ENCODE data around the gene PKD1.

PKD1 gene

DNA sequence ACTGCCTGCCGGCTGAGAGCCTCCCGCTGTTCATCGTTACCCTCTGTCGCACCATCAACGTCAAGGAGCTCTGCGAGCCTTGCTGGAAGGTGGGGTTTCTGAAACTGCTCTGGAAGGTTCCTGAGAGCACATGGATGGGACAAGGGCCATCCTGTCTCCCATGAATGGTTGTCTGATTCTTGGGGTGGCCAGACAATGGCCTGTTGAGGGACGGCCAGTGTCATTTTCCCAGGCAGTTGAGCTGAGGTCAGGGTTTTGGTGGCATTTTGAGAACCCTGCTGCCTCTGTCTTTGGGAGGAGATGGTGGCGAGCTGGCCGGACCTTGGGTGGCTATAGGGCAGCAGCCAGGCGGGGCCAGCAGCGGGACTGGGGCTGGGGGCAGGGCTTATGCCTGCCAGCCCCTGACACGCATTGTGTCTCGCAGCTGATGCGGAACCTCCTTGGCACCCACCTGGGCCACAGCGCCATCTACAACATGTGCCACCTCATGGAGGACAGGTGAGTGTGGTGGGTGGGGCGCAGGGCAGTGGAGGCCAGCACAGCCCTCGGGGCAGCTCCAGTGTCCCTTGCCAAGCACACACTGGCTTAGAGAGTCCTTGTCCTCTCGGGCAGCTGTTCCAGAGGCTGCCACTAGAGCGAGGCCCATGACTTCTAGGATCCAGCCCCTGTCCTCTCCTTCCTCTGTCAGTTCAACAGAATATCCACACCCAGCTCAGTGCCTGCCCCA, 78.9 kb downstream of the PKD1 start:
- in situ Hi-C loops (cut with MboI; ENCODE audit: low sequenced_read_pairs) = no loop called here

GRCh38 chr16:2056077-2056476, 79.6 kb downstream of the PKD1 start:
- in situ Hi-C loops (cut with MboI; ENCODE audit: low sequenced_read_pairs) = no loop called here

- in situ Hi-C loops (cut with MboI; ENCODE audit: low sequenced_read_pairs) = no loop called here
These were observed 81.0 kb downstream of the PKD1 start for GRCh38 chr16:2054543-2055245.

- in situ Hi-C loops (cut with MboI; ENCODE audit: low sequenced_read_pairs) = no loop called here
These were observed 81.8 kb downstream of the PKD1 start for GRCh38 chr16:2053897-2054296.

- in situ Hi-C loops (cut with MboI; ENCODE audit: low sequenced_read_pairs) = no loop called here
These were observed 82.5 kb downstream of the PKD1 start for GRCh38 chr16:2053211-2053610.

DNA sequence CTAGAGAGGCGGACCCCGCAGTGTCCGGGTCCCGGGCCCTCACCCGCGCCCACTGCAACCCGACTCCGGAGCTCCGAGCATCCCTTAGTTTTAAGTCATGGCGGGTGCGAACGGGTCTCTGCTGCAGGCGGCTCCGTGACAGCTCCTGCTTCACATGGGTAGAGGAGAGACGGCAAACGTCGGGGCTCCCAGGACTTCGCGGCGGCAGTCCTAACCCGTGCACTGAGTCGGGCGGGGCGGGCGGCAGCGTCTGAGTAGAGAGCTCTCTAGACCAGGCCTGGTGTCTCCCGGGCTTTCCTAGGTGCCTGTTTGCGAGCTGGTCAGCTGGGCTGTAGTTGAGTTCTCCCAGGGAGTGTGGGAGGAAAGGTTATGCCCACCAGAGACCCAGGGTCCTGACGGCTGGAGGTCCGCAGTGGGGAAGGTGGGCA, 87.6 kb downstream of the PKD1 start:
- in situ Hi-C loops (cut with MboI; ENCODE audit: low sequenced_read_pairs) = no loop called here

- in situ Hi-C loops (cut with MboI; ENCODE audit: low sequenced_read_pairs) = no loop called here
These were observed 88.2 kb downstream of the PKD1 start, which contains the start of the genes NTHL1 and TSC2 for GRCh38 chr16:2047330-2048115. NTHL1 (minus strand) TSS chr16:2047834; CDS start chr16:2047823, 11 bp downstream. TSC2 (plus strand) TSS chr16:2047985; CDS start chr16:2048616, 631 bp downstream.

DNA sequence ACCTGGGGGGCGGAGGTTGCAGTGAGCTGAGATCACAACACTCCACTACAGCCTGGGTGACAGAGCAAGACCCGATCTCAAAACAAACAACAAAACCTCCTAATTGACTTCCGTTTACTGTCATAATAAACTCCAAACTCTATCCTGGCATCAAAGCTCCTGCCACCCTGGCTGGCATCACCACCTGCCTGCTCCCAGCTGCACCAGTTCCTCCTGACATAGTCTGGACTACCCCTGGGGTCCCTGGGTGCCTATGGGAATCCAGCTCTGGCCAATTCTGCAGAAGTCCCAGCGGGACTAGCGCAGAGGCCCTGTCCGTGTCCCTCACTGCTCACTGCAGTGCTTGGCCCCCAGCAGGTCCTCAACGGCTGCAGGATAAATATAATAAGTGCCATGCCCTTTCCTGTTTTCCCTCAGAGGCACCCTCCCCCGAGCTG, 88.8 kb downstream of the PKD1 start:
- in situ Hi-C loops (cut with MboI; ENCODE audit: low sequenced_read_pairs) = no loop called here

DNA sequence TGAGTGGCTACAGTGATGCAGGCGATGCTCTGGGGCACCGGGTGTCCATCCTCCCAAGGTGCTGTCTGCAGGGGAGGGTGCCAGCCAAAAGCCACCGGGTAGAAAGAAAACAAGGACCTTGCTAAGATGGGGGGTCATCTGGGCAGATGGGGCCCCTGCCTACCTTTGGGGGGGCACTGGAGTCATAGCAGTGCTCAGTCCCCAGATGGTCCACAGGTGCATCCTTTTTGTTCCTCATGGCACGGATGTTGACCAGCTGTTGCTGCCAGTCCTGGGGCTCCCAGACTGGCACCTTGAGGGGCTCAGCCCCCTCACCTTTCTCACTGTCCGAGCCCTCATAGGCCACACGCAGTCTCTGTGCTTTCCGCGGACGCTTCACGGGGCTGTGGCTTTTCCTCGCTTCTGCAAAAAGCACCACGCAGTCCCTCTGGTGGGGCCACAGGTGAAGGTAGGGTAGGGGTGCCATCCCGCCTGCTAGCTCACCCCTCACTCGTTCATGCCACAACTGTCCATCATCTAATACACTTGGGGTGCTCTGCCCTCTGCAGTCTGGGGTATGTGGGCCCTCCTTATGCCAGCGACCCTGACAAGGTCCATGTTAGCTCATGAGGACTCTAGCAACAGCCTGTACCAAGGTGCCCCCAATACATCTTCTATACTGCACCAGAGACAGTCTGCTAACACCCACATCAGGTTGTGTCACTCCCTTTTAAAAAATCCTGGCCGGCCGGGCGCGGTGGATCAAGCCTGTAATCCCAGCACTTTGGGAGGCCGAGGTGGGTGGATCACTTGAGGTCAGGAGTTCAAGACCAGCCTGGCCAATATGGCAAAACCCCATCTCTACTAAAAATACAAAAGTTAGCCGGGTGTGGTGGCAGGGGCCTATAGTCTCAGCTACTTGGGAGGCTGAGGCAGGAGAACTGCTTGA, 89.5 kb downstream of the PKD1 start:
- in situ Hi-C loops (cut with MboI; ENCODE audit: low sequenced_read_pairs) = no loop called here

DNA sequence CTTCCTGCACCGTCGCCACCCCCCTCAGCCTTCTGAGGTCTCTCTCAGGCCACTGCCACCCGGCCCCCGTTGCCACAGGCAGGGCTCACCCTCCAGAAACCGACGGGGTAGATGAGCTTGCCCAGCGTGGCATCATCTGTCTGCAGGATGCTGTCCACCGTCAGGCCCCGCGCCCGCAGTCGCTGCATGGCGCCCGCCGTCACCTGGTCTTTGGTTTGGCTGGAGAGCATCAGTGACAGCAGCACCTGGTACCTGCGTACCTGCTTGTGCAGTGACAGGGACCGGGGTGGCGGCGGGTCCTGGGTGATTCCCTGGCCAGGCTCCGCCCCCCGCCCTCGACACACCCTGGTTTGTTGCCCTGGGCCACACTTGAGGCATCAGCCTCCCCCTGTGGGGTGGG, 91.2 kb downstream of the PKD1 start:
- in situ Hi-C loops (cut with MboI; ENCODE audit: low sequenced_read_pairs) = no loop called here

DNA sequence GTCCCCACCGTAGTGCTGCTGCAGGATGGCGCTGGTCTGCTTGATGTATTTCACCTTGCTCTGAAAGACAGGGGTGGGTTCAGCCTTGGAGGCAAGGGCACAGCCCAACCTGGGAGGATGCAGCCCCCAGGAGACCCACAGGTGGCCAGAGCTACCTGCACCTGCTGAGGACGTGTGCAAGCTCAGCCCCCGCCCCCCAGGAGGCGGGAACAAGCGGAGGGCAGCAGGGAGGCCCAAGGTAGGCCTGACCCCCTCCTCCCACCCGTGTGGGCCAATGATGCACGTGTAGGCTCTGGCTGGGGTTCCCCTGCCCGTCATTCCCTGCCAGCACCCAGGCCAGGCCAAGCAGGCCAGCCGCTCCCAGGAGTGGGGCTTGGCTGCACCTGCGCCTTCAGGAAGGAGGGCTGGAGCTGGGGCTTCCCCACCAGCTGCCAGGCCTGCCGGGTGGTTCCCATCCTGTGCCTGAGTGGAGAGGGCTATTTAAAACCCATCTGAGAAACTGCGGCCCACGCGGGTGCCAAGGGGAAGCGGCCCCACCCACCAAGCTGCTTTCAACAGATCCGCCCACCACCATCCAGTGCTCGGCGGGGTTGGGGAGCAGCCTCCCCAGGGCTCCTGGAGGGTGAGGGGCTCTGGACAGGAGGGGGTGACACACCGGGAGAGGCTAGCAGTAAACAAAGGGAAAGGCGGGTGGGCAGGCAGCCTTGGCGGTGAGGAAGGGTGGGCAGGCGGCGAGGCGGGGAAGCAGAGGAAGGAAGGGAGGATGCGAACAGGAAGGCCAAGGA, 91.8 kb downstream of the PKD1 start:
- in situ Hi-C loops (cut with MboI; ENCODE audit: low sequenced_read_pairs) = no loop called here

GRCh38 chr16:2042986-2043666, 92.6 kb downstream of the PKD1 start:
- in situ Hi-C loops (cut with MboI; ENCODE audit: low sequenced_read_pairs) = no loop called here

DNA sequence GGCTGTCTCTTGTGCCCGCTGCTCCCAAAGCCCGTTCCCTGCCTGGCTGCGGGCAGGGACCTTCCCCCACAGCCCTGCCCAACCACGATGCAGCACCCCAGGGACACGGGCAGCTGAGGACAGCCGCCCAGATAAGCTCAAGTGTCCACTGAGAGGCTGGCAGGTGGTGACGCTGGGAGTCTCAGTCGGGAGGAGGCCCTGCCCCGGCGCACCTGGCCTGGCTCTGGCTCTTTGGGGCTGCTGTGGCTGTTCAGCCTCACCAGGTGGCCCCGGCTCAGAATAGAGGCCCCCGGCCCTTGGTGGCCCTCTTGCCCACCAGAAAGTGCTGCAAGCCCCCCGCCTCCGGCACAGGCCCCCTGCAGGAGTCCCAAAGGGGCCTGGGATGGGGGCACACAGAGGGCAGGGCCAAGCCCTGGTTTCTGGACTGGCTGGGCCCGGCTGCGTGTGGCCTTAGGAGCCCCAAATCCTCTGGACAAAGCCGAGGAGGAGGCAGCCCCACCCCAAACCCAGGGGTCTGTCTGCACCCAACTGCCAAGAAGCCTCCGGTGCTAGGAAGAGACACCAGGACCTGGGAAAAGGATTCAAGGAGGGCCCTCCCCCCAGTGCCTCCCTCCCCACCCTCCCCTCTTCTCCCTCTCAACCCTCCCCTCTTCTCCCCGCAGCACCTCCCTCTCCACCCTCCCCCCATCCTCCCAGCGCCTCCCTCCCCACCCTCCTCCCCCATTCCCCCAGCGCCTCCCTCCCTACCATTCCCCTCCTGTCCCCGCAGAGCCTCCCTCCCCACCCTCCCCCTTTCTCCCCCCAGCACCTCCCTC, 93.3 kb downstream of the PKD1 start:
- in situ Hi-C loops (cut with MboI; ENCODE audit: low sequenced_read_pairs) = no loop called here

GRCh38 chr16:2040787-2041522, 94.7 kb downstream of the PKD1 start:
- in situ Hi-C loops (cut with MboI; ENCODE audit: low sequenced_read_pairs) = no loop called here

DNA sequence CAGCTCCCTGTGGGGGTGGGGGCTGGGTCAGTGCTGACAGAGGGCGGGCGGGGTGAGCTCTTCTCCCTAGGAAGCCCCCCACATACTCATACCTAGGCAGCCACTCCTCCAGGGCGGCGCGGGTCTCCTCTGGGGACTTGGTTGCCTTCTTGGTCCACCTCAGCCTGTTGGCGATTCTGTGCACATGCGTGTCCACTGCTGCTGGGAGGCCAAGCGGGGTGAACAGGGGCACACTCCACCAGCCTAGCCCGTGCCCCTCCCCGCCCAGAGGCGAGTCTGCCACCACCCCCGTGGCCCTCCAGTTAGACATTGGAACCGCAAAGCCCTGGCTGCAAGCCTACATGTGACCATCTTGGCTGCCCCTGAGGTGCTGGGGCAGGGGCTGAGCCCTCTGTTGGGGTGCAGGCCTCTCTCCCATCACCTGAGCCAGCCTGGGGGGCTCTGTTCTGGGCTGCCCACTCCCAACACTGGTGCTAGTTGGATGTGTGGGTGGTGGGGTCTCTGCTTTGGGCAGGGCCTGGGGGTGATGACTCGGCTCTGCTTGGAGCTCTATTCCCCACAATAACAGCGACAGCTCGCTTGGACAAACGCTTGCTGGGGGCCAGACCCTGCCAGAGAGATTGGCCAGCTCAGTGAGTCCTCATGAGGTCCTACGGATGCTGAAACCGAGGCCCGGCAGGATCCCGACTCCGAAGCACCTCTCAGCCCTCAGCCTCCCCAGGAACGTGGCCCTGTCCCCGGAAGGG, 95.5 kb downstream of the PKD1 start:
- in situ Hi-C loops (cut with MboI; ENCODE audit: low sequenced_read_pairs) = no loop called here

DNA sequence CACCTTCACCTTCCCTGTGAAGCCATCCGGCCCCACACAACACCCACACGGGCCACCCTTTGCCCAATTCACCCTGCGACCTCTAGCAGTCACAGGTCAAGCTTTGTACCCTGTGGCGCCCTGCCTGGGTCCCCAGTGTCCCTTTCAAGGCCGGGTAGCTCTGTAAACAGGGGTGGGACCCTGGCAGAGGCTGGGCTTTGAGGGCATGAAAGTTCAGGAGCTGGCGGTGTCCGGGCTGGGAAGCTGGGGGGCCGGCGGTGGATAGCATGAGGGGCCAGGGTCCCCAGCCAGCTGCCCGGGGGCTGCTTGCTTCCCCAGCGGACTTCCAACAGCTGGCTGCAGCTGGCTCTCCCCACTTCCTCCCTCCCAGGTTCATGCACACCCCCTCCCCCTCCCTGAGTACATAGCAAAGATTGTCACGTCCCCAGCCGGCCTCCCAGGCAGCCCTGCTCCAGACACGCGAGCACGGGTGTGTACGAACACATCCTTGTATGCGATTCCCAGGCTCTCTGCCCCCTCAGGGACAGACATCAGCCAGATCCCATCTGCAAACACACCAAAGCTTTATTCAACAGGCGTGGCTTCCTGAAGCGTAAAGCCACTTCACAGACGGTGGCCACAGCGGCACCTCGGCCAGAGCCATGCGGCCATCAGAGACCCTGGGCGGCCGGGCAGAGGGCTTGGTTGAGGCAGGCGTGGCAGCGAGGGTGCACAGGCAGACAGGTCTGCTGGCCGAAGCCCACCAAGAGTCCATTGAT, 96.2 kb downstream of the PKD1 start:
- in situ Hi-C loops (cut with MboI; ENCODE audit: low sequenced_read_pairs) = no loop called here
